Measurements from ENCODE around the gene CACNA1G.

The CACNA1G gene

GRCh38 chr17:50547035-50547735 is 13.3 kb upstream of the CACNA1G start, which contains the start of gene SPATA20:
SPATA20 (plus strand) TSS chr17:50547174; CDS start chr17:50547209, 35 bp downstream.
- in situ Hi-C loops (cut with MboI; ENCODE audit: low sequenced_read_pairs) = no loop called here

- in situ Hi-C loops (cut with MboI; ENCODE audit: low sequenced_read_pairs) = no loop called here
Observed at GRCh38 chr17:50547736-50548083, 12.8 kb upstream of the CACNA1G start.

GRCh38 chr17:50548831-50549230 is 11.7 kb upstream of the CACNA1G start:
- in situ Hi-C loops (cut with MboI; ENCODE audit: low sequenced_read_pairs) = no loop called here

GRCh38 chr17:50549256-50549941 is 11.1 kb upstream of the CACNA1G start:
- in situ Hi-C loops (cut with MboI; ENCODE audit: low sequenced_read_pairs) = no loop called here

- in situ Hi-C loops (cut with MboI; ENCODE audit: low sequenced_read_pairs) = no loop called here
Observed at GRCh38 chr17:50549969-50550368, 10.5 kb upstream of the CACNA1G start.

GRCh38 chr17:50550661-50551432 is 9.7 kb upstream of the CACNA1G start:
- in situ Hi-C loops (cut with MboI; ENCODE audit: low sequenced_read_pairs) = no loop called here

- in situ Hi-C loops (cut with MboI; ENCODE audit: low sequenced_read_pairs) = no loop called here
Observed at GRCh38 chr17:50551433-50551815, 9.1 kb upstream of the CACNA1G start.

- in situ Hi-C loops (cut with MboI; ENCODE audit: low sequenced_read_pairs) = no loop called here
Observed at GRCh38 chr17:50551884-50552283, 8.6 kb upstream of the CACNA1G start.

- in situ Hi-C loops (cut with MboI; ENCODE audit: low sequenced_read_pairs) = no loop called here
Observed at GRCh38 chr17:50554201-50554600, 6.3 kb upstream of the CACNA1G start.

GRCh38 chr17:50556803-50557202 is 3.7 kb upstream of the CACNA1G start:
- in situ Hi-C loops (cut with MboI; ENCODE audit: low sequenced_read_pairs) = no loop called here

GRCh38 chr17:50557630-50558029 is 2.9 kb upstream of the CACNA1G start:
- in situ Hi-C loops (cut with MboI; ENCODE audit: low sequenced_read_pairs) = no loop called here

- in situ Hi-C loops (cut with MboI; ENCODE audit: low sequenced_read_pairs) = no loop called here
Observed at GRCh38 chr17:50558091-50558490, 2.4 kb upstream of the CACNA1G start.

- in situ Hi-C loops (cut with MboI; ENCODE audit: low sequenced_read_pairs) = no loop called here
Observed at GRCh38 chr17:50558581-50558940, 2.0 kb upstream of the CACNA1G start.

- in situ Hi-C loops (cut with MboI; ENCODE audit: low sequenced_read_pairs) = no loop called here
Observed at GRCh38 chr17:50558941-50559614, 1.4 kb upstream of the CACNA1G start.

GRCh38 chr17:50559674-50560184 is 786 bp upstream of the CACNA1G start:
- in situ Hi-C loops (cut with MboI; ENCODE audit: low sequenced_read_pairs) = no loop called here

- in situ Hi-C loops (cut with MboI; ENCODE audit: low sequenced_read_pairs) = no loop called here
Observed at GRCh38 chr17:50560931-50561745, 623 bp downstream of the CACNA1G start.

GRCh38 chr17:50561746-50562141 is 1.2 kb downstream of the CACNA1G start:
- in situ Hi-C loops (cut with MboI; ENCODE audit: low sequenced_read_pairs) = no loop called here

GRCh38 chr17:50562242-50563091 is 2.0 kb downstream of the CACNA1G start:
- in situ Hi-C loops (cut with MboI; ENCODE audit: low sequenced_read_pairs) = no loop called here

GRCh38 chr17:50563092-50563511 is 2.6 kb downstream of the CACNA1G start:
- in situ Hi-C loops (cut with MboI; ENCODE audit: low sequenced_read_pairs) = no loop called here

All from hTERT RPE-1 (cell line).